Measurements from ENCODE around the gene GPR152.
"Not testable (repeated sequence)": the region's sequence is repeated elsewhere in the genome, so short reads cannot be mapped to it uniquely, and the experiment has no call there.

Gene GPR152

GRCh38 chr11:67439321-67440228 is 13.0 kb downstream of the GPR152 start:
- DNase-seq = peak; percentile 28

- DNase-seq = no peak
Observed at GRCh38 chr11:67438158-67438902, 14.2 kb downstream of the GPR152 start.

- DNase-seq = no peak
Observed at GRCh38 chr11:67437809-67438157, 14.7 kb downstream of the GPR152 start.

- no peak for DNase-seq
Observed at GRCh38 chr11:67437082-67437808, 15.3 kb downstream of the GPR152 start, which contains the start of gene PTPRCAP. Gene PTPRCAP, minus strand, starts transcription at chr11:67437682. Its CDS starts 63 bp downstream, at chr11:67437619.

GRCh38 chr11:67436459-67437081 is 16.0 kb downstream of the GPR152 start:
- DNase-seq = peak; percentile 38

GRCh38 chr11:67435727-67436458 is 16.6 kb downstream of the GPR152 start:
- DNase-seq = no peak

- DNase-seq = no peak
Observed at GRCh38 chr11:67435031-67435726, 17.4 kb downstream of the GPR152 start.

GRCh38 chr11:67434395-67434881 is 18.1 kb downstream of the GPR152 start:
- DNase-seq = no peak

GRCh38 chr11:67433536-67434394 is 18.8 kb downstream of the GPR152 start:
- DNase-seq = no peak

GRCh38 chr11:67432655-67433349 is 19.7 kb downstream of the GPR152 start:
- no peak for DNase-seq

- no peak for DNase-seq
Observed at GRCh38 chr11:67431346-67432249, 20.9 kb downstream of the GPR152 start.

- DNase-seq = no peak
Observed at GRCh38 chr11:67429722-67430121, 22.8 kb downstream of the GPR152 start.

- DNase-seq = peak; percentile 49
Observed at GRCh38 chr11:67429038-67429668, 23.4 kb downstream of the GPR152 start.

- peak; percentile 97 for DNase-seq
Observed at GRCh38 chr11:67428052-67429001, 24.2 kb downstream of the GPR152 start, which contains the start of gene RPS6KB2. Gene RPS6KB2, plus strand, starts transcription at chr11:67428494. Its CDS starts 52 bp downstream, at chr11:67428546.

GRCh38 chr11:67427364-67427859 is 25.1 kb downstream of the GPR152 start:
- not testable (repeated sequence) for DNase-seq

GRCh38 chr11:67423891-67424613 is 28.5 kb downstream of the GPR152 start:
- no peak for DNase-seq
